NCI-H1930 (cell line): ENCODE measurements around the gene SIVA1.

ENCODE experiments used
- DNase-seq, 2 experiments: peaks; one replicate each; lab custom pipeline; 2025; lab: John Stamatoyannopoulos, UW

The SIVA1 gene

DNA sequence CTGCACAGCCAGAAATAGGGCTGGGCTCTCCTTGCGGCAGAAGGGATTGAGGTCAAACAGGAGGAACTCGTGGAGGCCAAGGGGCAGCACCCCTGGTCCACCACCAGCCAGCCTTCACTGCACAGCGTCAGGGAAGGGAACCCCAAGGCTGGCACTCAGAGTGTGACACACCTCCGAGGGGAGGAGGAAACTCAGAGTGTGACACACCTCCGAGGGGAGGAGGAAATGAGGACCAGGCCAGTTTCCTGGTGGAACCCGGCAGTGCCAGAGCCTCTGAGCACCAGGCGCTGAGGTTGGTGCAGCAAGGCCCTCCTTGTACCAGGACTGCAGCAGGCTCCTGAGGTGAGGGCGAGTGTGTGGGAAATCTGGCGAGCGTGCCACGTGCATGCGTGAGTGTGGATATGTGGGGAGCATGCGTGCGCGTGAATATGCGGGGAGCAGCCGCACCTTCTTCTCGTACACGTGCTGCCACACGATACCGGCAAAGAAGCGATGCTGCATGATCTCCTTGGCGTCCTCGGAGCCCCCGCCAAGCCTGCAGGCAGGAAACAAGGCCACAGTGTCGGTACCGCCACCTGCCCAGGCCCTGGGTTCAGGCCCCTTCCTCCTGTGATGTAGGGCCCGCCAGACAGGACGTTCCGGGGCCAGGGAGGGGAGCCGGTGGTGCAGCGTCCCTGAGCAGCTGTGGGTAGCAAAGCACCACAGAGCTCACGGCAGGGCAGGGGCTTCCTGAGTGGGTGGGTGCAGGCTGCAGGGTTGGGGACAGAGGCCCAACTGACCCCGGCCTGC, 19.2 kb downstream of the SIVA1 start:
- no peak for DNase-seq

- no peak for DNase-seq
Observed at GRCh38 chr14:104772707-104773504, 20.0 kb downstream of the SIVA1 start.

GRCh38 chr14:104773505-104774452, 20.8 kb downstream of the SIVA1 start:
- no peak for DNase-seq

DNA sequence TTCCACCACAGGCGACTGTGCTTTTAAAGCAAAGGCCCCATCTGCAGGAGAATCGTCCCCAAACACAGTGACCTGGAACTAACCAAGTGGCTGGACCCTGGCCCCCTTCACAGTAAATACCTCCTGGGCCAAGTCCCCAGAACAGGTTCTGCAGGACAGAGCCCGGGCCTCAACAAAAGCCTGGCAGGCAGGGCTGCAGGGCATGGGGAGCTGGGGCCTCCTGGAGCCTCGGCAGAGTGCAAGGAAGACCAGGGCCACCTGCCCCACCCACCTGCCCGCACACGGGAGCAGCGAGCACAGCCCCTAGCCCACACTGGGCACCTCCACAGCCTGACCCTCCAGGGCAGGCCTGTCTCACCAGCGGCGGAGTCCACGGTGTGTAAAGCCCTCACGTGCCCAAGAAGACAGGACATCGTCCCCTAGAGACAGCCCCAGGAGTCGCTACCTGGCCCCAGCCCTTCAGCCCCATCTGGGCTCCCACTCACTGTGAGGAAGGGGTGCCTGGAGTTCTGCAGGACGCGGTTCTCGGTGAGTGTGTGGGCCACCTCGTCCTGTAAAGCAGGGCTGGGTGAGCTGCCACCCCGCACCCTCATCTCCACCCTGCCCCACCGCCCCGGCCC, 21.6 kb downstream of the SIVA1 start:
- DNase-seq = no peak

GRCh38 chr14:104775073-104775489, 22.1 kb downstream of the SIVA1 start:
- no peak for DNase-seq

- no peak for DNase-seq
Observed at GRCh38 chr14:104776481-104776880, 23.5 kb downstream of the SIVA1 start.

DNA sequence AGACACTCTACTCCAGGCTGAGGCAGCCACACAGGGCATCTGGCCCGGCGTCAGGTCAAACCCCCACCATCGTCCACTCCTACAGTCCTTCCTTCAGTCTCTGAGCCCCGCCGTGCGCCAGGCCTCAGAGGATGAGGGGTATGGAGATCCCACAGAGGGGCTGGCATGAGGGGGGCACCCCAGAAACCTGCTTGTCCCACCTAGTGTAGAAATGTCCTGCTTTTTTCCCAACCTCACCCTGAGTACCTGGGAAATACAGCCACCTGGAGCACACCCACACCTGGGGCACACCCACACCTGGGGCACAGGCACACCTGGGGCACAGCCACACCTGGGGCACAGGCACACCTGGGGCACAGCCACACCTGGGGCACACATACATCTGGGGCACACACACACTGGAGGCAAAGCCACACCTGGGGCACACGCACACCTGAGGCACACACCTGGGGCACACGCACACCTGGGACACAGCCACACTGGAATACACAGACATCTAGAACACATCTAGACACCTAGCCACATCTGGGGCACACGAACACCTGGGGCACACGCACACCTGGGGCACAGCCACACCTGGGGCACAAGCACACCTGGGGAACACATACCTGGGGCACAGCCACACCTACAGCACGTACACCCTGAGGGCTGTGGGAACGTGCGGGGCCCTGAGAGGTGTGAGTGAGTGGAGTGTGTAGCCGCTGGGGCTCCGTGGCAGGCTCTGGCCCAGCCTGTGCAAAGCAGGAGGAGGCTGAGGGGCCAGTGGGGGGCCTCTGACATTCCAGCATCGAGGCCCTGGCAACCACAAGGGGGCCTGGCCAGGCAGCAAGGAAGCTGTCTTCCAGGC, 24.2 kb downstream of the SIVA1 start:
- no peak for DNase-seq

DNA sequence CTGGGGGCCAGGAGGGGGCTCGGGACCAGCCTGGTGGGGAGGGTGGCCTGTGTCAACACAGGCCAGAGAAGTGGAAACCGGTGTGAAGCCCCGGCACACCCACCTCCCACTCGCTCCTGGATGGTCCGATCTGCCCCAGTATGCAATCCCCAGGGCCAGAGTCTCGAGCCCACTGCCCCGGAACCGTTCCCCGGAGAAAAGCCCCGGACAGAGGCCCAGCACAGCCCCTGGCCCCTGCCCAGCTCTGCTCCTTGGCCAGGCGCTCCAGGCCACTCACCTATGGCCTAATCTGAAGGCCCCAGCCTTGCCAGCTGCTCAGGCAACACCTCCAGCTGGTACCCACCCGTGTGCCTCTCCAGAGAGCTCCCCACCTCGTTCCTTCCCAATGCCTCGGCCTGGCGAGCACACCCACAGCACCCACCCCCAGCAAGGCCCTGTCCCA, 24.9 kb downstream of the SIVA1 start:
- DNase-seq = no peak

DNA sequence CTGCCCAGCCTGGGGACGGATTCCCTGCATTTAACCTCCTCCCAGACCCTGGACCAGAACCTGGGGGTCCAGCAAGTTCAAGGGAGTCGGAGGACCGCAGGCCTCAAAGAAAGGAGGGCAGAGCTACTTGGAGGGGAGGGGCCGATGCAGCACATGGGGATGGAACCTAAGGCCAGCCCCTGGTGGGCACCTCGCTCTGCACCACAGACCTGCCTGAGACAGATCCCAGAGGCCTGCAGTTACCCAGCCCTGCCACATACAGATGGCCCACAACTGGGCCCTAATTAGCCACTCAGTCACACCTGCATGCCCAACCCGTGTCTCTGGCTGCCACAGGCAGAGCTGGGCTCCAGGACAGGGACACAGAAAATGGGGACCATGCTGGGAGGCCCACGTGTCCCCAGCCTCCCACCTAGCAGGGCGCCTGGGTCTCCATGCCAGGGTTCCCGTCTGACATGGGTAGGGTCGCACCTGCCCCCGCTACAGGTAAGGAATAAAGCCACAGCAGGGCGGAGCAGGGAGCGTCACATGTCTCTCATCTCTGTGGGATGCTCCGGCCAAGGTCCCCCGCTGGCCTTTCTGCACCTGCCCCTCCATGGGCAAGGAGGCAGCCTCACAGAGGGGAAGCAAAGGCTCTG, 25.9 kb downstream of the SIVA1 start:
- no peak for DNase-seq

- no peak for DNase-seq
Observed at GRCh38 chr14:104779776-104780512, 27.0 kb downstream of the SIVA1 start.

DNA sequence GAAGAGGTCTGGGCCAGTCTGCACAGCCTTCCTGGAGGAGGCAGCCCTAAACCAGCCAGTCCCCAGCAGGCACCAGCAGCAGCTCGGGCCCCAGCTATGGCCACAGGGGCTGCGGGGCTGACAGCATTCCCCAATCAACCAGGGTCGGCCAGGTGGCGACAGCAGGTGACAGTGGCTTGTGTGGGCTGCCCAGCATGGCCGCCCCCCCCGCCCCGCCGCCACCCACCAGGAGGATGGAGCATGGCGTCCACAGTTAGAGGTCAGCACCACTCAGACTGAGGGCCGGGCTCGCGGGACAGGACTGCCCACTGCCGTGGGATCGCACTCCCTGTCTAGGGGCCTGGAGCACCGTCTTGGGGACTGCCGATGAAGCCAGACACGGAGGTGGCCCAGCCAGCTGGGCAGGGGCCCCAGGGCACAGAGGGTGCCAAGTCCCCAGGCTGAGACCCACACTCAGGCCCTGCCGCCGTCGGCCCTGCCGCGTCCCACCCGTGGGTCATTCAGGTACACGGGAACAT, 27.6 kb downstream of the SIVA1 start:
- no peak for DNase-seq

GRCh38 chr14:104781271-104782077, 28.5 kb downstream of the SIVA1 start:
- DNase-seq = no peak

DNA sequence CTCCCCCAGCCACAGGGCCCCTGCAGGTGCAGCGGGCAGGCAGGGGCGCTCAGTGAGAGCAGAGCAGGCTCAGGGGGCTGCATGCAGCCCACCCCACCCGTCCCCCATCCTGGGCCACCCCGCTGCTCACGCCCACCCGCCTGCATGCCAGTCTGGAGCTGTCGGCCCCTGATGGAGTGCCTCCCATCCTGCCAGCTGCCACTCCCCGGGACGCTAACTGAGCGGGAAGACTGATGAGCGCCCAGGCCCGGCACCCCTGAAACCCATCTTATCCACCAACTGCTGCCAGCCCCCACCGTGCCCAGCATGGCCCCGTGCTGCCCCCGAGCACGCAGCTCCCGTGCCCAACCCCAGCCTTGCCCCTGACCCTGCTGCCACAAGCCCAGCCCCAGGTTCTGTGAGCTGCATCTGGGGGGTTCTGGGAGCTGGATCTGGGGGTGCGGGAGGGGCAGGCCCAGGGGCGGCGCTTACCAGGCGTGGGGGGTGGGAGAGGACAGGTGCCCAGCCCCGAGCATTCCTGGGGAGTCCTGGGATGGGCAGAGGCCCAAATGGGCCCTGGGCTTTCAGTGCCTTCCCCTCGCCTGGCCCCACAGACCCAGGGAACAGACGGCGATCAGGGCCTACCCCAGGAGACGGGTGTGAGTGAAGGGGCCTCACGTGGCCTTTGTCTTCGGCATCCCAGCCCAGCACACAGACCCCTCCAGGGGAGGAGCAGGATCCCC, 29.3 kb downstream of the SIVA1 start:
- no peak for DNase-seq

DNA sequence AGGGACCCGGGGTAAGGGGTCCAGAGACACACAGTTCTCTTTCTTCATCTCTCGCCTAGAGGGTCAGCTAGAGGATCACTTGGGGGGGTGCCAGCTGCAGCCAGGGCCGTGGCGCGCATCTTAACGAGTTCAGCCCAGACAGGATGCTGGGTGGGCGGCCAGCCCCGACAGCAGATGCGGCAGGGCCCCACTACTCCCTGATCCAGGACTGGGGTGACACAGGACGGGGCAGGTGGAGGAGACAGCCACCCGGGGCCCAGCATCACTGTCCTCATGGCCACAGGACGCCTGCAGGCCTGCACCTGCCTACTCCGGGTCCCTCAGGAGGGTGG, 29.8 kb downstream of the SIVA1 start:
- DNase-seq = no peak

DNA sequence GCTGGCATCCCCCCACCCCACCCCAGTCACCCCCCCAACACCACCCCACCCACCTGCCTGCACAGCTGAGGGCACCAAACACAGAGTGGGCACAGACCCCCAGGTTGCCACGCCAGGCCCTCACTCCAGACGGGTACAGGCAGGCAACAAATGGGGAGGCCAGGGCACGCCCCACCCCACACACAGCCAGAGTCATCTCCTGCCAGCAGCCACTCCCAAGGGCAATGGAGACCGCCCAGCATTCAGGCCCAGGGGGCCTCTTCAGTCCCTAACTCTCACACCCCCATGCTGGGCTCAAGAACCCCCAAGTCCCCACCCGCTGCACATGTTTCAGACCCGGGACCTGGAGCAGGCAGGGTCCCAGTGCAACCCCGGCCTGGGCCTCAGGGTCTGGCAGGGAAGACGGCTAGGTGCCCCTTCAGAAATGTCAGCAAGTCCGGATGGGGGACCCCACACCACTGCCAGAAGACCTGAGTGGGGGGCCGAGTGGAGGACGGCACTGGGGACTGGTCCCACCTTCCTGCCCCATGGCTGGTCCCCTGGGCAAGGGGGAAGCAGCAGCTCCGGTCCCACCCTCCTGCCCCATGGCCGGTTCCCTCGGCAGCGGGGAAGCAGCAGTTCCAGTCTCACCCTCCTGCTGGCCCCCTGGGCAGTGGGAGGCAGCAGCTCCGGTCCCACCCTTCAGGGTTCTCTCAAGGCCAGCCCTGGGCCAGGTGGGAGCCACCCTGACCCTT, 30.7 kb downstream of the SIVA1 start:
- no peak for DNase-seq

DNA sequence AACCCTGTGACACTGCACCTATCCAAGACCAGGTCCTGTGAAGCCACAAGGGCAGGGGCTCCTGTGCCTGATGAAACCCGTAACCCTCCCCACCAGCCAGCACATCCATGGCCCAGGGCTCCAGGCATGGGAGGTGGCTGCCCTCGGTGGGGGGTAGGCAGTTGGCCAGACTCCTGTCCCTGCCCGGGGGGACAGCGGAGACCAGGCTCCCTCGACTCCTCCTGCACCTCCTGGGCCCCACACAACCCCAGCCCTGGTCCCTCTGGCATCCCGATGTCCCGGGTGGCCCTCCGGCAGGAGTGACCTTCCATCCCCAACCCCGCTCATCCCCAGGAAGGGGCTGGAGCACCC, 31.2 kb downstream of the SIVA1 start:
- no peak for DNase-seq
